Stimulated activated CD8-positive, alpha-beta memory T cell treated with anti-CD3 and anti-CD28 coated beads, Interleukin-4, amount 100 ng/mL, for 48 hours (primary cell): ENCODE data around the gene AKAP1.

Experiments used
- DNase-seq: peaks from one replicate; pipeline ENCODE4 v3.0.0-alpha.2; 2020

Gene AKAP1

GRCh38 chr17:57135789-57136291, 50.8 kb downstream of the AKAP1 start:
- no peak for DNase-seq

GRCh38 chr17:57136355-57136754, 51.3 kb downstream of the AKAP1 start:
- no peak for DNase-seq

- DNase-seq, result no peak
Measured at GRCh38 chr17:57138030-57138911, 53.2 kb downstream of the AKAP1 start.

GRCh38 chr17:57138956-57139576, 54.0 kb downstream of the AKAP1 start:
- DNase-seq, result no peak

GRCh38 chr17:57140316-57140715, 55.3 kb downstream of the AKAP1 start:
- no peak for DNase-seq

GRCh38 chr17:57142925-57143324, 57.9 kb downstream of the AKAP1 start:
- DNase-seq, result no peak

GRCh38 chr17:57143361-57143760, 58.3 kb downstream of the AKAP1 start:
- DNase-seq, result no peak

- no peak for DNase-seq
Measured at GRCh38 chr17:57143919-57144318, 58.9 kb downstream of the AKAP1 start.

GRCh38 chr17:57144567-57144966, 59.5 kb downstream of the AKAP1 start:
- DNase-seq, result no peak

- no peak for DNase-seq
Measured at GRCh38 chr17:57145347-57145746, 60.3 kb downstream of the AKAP1 start.

GRCh38 chr17:57146273-57146672, 61.2 kb downstream of the AKAP1 start:
- DNase-seq, result no peak

GRCh38 chr17:57151798-57152197, 66.8 kb downstream of the AKAP1 start:
- no peak for DNase-seq

GRCh38 chr17:57152967-57153528, 68.0 kb downstream of the AKAP1 start:
- no peak for DNase-seq

GRCh38 chr17:57154921-57155320, 69.9 kb downstream of the AKAP1 start:
- no peak for DNase-seq

GRCh38 chr17:57158325-57158724, 73.3 kb downstream of the AKAP1 start:
- no peak for DNase-seq

GRCh38 chr17:57158795-57159194, 73.7 kb downstream of the AKAP1 start:
- DNase-seq, result no peak

GRCh38 chr17:57160624-57161023, 75.6 kb downstream of the AKAP1 start:
- DNase-seq, result no peak

- DNase-seq, result no peak
Measured at GRCh38 chr17:57164814-57165213, 79.8 kb downstream of the AKAP1 start.

GRCh38 chr17:57165754-57166153, 80.7 kb downstream of the AKAP1 start:
- DNase-seq, result no peak

GRCh38 chr17:57166803-57167202, 81.8 kb downstream of the AKAP1 start:
- DNase-seq, result no peak

GRCh38 chr17:57168695-57169094, 83.6 kb downstream of the AKAP1 start:
- no peak for DNase-seq

GRCh38 chr17:57170866-57171265, 85.8 kb downstream of the AKAP1 start:
- no peak for DNase-seq
